GM18498 (cell line): ENCODE measurements around the gene NEFH.
"Not testable (repeated sequence)": the region's sequence is repeated elsewhere in the genome, so short reads cannot be mapped to it uniquely, and the experiment has no call there.

Source experiments
- ATAC-seq: cut with Tn5 transposase; IDR thresholded peaks from one replicate; pipeline ENCODE4 v1.9.1; 2021; ENCODE audit warnings: mild to moderate bottlenecking, moderate library complexity; ENCODE audit not compliant: unreplicated experiment

Gene NEFH

GRCh38 chr22:29463629-29464028 lies 16.4 kb upstream of the NEFH start:
- no peak for ATAC-seq

- ATAC-seq = no peak
Measured at GRCh38 chr22:29464581-29464980, 15.4 kb upstream of the NEFH start.

- no peak for ATAC-seq
Measured at GRCh38 chr22:29469755-29470154, 10.3 kb upstream of the NEFH start.

- ATAC-seq = no peak
Measured at GRCh38 chr22:29470159-29470855, 9.7 kb upstream of the NEFH start.

GRCh38 chr22:29473001-29473400 lies 7.0 kb upstream of the NEFH start:
- ATAC-seq = no peak

- no peak for ATAC-seq
Measured at GRCh38 chr22:29475550-29475949, 4.5 kb upstream of the NEFH start.

GRCh38 chr22:29476116-29476515 lies 3.9 kb upstream of the NEFH start:
- ATAC-seq = no peak

- ATAC-seq = no peak
Measured at GRCh38 chr22:29477723-29478318, 2.2 kb upstream of the NEFH start.

GRCh38 chr22:29478326-29479276 lies 1.4 kb upstream of the NEFH start:
- ATAC-seq = no peak

GRCh38 chr22:29480262-29480511 lies 169 bp downstream of the NEFH start:
- no peak for ATAC-seq

- ATAC-seq = no peak
Measured at GRCh38 chr22:29480512-29481264, 670 bp downstream of the NEFH start.

GRCh38 chr22:29481265-29482000 lies 1.4 kb downstream of the NEFH start:
- no peak for ATAC-seq

GRCh38 chr22:29482253-29482652 lies 2.2 kb downstream of the NEFH start:
- no peak for ATAC-seq

GRCh38 chr22:29482726-29483125 lies 2.7 kb downstream of the NEFH start:
- no peak for ATAC-seq

- no peak for ATAC-seq
Measured at GRCh38 chr22:29483254-29483653, 3.2 kb downstream of the NEFH start.

- ATAC-seq = no peak
Measured at GRCh38 chr22:29484642-29485041, 4.6 kb downstream of the NEFH start.

GRCh38 chr22:29485448-29485847 lies 5.4 kb downstream of the NEFH start:
- ATAC-seq = no peak

GRCh38 chr22:29487426-29487986 lies 7.5 kb downstream of the NEFH start:
- no peak for ATAC-seq

- not testable (repeated sequence) for ATAC-seq
Measured at GRCh38 chr22:29489127-29489780, 9.2 kb downstream of the NEFH start.

- ATAC-seq = no peak
Measured at GRCh38 chr22:29491012-29491411, 11.0 kb downstream of the NEFH start.
